Esophagus mucosa (tissue), 1 donor: ENCODE results near the gene PABPN1. TPM values are rescaled to one million over a fixed set of nuclear protein-coding genes. Genes with fewer than 3 reads are reported as not detected.
"Not testable (repeated sequence)": the region's sequence is repeated elsewhere in the genome, so short reads cannot be mapped to it uniquely, and the experiment has no call there.

ENCODE experiments used
- ATAC-seq: fragments of 200-7000 bp; cut with Tn5 transposase; one replicate; pipeline ENCODE4 v1.9.1; 2020
- total RNA-seq: library from RNA; stranded (reverse); gene quantifications from one replicate; pipeline ENCODE4 v1.2.4, GENCODE V29; 2023
- donor health status: DM: yes; HTN: yes; CAD: no.

PABPN1 gene
- total RNA-seq, 1 donor from 2014 or later: 77.7 TPM

DNA sequence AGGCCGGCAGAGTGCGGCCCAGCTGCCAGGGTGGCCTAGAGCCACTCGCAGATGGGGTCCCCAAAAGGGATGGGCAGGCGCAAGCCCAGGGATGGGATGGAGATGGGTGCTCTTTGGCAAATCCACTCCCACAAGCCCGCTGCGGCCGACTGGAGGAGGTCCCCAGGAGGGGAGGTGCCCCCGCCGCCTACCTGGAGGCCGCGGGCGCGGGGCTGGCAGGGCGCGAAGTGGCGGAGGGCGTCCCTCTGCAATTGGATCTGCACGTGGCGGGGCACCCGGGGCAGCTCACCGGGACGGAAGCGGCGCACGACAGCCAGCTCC, 19.3 kb upstream of the PABPN1 start:
- no peak for ATAC-seq

DNA sequence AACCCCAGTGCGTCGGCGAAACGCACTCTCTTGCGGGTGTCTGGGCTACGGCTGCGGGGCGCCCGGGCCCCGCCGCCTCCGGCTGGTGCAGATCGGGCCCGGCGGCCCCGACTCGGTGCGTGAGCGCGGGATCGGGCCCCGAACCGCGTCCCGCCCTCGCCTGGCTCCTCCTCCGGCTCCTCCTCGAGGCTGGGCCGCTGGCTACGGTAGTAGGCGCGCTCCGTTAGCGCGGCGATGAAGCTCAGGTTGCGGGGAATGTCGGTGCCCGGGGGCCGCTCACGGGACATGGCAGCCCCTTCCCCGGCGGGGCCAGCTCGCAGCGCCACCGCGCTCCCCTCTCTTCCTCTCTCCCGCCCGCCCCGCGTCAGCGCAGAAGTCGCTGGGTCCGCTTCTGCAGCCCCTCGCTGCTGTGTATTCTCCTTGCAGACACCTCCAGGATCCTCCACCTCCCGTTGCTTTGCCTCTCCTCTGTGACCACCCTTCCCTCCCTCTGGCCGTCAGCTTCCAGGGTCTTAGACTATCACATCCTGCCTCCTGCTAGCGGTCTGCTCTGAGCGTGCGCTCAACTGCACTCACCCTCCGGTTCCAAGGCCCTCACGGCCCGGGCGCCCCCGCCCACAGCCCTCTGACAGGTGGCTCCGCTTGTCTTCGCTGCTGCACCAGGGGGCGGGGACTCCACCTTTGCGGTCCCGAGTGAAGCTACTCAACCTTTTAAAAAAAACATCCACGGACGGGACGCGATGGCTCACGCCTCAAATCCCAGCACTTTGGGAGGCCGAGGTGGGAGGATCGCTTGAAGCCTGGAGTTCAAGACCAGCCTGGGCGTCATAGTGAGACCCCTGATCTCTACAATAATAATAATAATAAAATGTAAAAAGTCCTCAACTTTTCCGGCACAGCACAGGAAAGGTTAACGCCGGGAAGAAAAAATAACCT, 18.7 kb upstream of the PABPN1 start, which contains the start of gene PPP1R3E:
Gene PPP1R3E, minus strand, starts transcription at position 570 of the 936 bp plus-strand sequence. Its CDS starts 283 bp downstream, at position 287.
- peak; percentile 34 for ATAC-seq

DNA sequence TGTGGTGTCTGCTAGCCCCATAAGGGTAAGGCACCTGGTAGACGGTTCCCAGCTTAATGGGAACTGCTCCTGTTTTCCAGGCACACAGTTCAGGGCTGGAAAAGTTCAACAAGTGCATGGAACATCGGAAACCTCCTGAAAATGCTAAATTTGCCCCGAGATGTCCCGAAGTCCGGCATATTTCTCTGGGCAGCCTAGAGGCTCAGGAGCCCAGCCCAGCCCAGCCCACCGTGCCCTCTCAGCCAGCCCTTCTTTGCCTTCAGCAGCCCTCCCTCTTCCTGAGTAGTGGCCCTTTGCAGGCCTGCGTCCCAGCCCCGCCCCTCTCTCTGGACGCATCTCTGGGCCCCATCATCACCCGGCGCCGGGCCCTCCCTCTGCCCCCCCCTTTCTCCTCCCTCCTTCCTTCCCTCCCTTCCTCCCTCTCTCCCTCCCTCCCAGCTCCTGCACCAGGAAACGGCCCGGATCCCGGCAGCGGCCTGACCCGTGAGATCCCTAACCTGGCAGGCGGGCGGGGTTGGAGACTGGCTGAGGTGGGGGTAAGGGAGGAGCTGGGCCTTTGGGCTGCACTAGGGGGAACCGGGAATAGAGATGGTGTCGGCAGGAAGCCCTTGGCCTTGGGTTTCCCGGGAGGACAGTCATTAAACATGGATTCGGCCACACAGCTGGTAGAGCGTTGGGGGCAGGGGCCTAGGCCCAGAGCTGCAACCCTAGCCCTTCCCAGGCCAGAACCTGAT, 14.7 kb upstream of the PABPN1 start, which contains the start of gene BCL2L2:
Gene BCL2L2, plus strand, starts transcription at position 422 of the 734 bp plus-strand sequence. CDS start 935 bp downstream, outside the sequence.
- ATAC-seq: peak; percentile 72

DNA sequence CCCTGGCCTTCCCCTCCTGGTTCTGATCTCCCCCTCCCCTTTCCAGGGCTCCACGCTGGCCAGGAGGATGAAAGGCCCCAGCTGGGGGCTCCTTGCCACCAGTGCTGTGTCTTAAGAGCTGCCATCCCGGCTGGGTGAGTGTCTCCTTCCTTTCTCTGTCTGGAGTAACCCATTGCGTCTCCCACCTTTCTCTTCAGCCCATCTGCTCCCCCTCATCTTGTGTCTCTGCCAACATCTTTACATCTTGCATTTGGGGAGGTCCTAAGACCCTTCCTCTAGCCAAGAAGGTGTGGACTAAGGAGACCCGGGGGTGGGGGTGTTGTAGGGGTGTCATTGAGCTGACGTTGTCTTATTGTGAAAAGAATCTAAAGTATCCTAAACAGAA, 14.1 kb upstream of the PABPN1 start:
- ATAC-seq: no peak

DNA sequence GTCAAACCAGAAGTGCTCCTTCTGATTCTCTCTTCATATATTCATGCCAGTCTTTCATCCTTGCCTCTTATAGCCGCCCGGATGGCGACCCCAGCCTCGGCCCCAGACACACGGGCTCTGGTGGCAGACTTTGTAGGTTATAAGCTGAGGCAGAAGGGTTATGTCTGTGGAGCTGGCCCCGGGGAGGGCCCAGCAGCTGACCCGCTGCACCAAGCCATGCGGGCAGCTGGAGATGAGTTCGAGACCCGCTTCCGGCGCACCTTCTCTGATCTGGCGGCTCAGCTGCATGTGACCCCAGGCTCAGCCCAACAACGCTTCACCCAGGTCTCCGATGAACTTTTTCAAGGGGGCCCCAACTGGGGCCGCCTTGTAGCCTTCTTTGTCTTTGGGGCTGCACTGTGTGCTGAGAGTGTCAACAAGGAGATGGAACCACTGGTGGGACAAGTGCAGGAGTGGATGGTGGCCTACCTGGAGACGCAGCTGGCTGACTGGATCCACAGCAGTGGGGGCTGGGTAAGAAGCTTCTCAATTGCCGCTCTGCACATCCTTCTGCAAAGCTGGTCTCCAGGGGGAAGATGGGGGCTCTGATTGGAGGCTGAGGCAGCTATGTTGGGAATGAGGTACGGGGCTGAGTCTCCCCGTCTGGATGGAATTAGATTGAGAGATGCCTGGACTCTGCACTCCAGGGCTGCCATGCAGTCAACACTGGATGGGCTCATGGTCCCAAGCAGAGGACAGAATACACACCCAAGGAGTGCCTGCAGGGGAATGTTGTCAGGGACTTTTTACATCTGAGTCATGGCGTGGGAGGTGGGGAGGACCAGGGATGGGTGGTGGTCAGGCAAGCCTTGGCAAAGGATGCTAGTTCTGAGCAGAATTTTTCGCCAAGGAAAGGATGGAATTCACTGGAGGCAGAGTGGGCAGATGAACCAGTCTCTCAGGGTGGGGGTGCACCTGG, 13.3 kb upstream of the PABPN1 start:
- ATAC-seq: peak; percentile 63

DNA sequence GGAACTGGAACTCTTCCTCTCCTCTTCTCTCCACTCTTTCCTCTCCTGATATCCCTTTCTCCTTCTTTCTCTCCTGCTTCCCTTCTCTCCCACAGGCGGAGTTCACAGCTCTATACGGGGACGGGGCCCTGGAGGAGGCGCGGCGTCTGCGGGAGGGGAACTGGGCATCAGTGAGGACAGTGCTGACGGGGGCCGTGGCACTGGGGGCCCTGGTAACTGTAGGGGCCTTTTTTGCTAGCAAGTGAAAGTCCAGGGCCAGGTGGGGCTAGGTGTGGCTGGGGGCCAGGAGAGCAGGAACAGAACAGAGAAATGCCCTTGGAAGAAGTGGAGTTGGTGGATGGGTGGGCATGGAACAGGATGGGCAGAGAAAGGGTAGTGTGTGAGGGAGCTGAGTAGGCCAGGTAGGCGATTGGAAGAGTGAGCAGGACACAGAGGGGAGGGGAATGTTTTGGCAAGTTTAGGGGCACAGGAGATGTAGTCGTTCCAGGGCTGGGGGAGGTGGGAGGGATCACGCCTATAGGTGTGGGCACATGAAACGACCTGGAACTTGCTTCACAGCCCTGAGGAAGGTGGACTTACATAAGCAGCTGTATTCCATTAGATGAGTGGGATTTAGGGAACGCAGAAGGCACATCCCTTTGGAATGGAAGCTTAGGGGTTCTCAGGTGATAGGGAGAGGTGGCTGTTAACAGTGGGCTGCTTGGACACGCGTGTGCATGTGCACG, 12.4 kb upstream of the PABPN1 start:
- ATAC-seq: no peak

DNA sequence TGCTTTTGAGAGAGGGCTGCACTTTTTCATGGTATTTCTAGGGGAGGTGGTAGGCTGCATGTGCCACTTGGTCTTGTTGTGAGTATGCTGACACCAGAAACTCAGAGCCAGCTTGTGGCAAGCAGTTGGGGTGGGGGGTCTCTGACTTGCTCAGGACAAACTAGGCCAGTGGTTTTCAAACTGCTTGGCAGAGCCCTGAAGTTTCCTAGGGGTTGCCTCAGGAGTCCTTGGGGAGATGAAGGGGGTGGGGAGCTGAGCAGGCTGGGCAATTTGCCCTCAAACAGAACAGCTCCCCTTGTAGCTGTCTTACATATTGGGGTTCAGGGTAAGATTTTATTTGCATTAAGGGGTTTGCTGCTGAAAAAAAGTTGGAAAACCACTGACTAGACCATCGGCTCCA, 10.7 kb upstream of the PABPN1 start:
- ATAC-seq: no peak

DNA sequence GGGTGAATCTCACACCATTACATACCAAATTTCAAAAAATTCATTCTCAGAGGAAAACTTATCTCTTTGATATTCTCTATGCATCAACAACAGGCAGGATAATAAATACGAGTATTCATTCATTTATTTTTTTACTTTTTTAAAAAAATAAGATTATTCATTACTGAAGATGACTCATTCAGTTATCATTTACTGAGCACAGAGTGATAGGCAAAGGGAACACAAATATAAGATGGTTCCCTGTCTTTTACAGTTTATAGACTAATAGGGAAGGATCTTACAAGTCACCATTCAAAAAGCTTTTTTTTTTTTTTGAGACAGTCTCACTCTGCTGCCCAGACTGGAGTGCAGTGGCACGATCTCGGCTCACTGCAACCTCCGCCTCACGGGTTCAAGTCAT, 5.0 kb upstream of the PABPN1 start:
- ATAC-seq: no peak

DNA sequence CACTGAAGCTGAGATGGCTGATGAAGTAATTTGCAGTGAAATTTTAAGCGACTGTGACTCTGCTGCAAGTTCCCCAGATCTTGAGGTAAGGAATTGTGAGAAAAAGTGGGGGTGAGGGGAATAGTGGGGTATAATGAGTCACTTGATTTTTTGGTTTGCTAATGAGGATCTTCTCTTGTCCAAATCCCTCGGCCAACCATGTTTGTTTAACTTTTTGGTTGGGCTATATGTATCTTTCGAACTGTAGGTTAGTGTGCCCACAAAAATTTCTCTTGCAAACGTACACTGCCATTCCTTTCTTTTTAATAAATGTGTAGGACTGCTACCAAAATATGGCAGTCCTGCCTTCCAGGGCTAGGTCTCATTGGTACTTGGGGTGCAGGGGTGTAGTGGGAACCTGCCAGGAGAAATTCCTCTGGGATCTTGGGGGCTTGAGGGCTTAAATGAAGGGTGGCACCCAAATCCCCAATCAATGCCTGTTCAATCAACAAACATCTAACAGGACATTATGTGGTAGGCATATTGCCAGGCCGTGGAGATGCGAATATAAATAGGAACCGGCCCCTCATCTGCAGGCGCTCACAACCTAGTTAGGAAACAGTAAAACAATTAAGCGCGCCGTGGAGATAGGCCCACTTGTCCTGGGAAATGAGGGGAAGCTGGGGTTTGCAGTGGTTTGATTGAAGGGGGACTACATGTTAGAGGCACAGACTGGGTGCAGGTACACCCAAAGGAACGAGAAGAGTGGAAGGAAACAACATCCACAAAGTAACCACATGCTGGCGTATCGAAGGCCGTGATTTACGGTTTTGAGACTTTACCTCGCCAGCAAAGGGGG, 1.3 kb upstream of the PABPN1 start:
- ATAC-seq: no peak

DNA sequence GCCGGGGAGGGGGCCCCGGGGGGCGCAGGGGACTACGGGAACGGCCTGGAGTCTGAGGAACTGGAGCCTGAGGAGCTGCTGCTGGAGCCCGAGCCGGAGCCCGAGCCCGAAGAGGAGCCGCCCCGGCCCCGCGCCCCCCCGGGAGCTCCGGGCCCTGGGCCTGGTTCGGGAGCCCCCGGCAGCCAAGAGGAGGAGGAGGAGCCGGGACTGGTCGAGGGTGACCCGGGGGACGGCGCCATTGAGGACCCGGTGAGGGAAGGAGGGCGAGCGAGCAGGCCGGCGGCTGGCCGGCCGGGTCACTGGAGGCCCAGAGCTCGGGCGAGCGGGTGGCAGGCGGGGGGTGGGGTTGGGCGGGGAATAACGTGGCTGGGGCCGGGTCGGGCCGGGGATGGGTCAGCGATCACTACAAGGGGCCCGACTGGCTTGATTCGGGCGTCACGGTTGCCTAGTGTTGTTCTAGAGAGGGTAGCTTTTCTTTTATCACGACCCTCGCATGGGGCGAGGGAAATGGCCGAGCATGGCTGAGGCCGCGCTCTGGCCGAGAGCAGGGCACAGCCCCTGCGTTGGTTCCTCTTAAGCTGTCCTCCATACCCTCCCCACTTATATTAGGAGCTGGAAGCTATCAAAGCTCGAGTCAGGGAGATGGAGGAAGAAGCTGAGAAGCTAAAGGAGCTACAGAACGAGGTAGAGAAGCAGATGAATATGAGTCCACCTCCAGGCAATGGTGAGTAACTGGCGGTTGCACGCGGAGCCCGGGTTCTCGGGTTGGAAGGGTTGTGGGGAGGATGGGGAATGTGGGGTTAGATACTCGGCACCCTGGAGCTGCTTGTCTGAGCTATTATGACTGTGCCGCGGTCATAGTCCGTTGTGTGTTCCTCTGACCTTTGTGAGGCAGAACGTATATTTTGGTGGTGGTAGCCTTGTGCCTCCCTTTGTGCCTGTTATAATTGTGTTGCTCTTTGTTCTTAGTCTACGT, 603 bp downstream of the PABPN1 start:
- peak; percentile 15 for ATAC-seq

DNA sequence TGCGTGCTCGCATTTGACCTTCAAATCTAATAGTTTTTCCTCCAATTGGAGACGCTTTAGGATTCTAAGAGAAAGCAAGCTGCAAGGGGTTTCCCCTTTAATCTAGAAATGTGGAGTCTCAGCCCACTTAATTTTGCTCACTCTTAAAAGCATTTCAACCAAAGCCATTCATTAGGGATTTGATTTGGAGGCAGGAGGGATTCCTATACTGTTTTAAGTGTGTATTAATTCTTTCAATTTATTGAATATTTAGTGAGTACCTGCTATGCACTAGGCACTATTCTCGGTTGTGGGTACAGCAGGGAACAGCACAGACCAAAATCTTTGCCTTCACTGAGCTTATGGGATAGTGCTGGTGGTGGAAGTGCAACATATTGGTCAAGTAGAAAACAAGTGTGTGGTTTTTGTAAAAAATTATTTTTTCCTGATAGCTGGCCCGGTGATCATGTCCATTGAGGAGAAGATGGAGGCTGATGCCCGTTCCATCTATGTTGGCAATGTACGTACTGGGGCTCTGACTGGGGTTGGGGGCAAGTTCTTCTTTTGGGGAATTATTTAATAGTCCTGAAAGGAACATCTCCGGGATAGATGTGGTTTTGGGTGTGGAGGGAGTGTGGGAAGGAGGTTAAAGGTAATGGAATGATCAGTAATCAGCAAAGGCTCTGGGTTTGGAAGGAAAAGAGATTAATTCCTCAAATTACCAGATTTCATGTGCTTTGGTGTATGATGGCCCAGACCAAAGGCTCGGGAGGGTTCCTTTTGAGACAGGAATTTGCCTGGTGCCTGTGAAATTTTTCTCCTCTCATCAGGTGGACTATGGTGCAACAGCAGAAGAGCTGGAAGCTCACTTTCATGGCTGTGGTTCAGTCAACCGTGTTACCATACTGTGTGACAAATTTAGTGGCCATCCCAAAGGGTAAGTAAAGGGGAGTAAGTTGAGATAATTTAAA, 1.6 kb downstream of the PABPN1 start:
- ATAC-seq: no peak

DNA sequence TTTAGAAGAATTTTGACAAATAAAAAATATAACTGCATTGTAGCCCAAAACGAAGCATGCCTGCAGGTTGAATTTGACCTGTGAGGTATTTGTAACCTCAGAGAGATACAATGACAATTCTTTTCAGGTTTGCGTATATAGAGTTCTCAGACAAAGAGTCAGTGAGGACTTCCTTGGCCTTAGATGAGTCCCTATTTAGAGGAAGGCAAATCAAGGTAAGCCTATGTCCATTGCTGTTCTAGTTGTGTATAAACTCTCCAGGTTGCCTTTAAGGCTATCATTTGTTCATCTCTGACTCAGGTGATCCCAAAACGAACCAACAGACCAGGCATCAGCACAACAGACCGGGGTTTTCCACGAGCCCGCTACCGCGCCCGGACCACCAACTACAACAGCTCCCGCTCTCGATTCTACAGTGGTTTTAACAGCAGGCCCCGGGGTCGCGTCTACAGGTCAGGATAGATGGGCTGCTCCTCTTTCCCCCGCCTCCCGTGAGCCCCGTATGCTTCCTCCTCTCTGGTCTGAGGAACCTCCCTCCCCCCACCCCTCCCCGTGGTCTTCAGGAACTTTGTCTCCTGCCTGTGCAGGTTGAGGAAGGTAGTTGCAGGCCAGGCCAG, 2.7 kb downstream of the PABPN1 start:
- ATAC-seq: no peak

DNA sequence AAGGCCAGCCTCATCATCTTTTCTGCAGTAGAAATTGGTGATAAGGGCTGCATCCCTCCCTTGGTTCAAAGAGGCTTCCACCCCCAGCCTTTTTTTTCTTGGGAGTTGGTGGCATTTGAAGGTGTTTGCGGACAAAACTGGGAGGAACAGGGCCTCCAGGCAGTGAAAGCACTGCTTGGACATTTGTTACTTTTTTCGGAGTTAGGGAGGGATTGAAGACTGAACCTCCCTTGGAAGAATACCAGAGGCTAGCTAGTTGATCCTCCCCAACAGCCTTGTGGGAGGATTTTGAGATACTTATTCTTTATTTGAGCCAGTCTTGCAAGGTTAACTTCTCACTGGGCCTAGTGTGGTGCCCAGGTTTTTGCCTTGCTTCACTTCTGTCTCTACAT, 3.2 kb downstream of the PABPN1 start:
- no peak for ATAC-seq

DNA sequence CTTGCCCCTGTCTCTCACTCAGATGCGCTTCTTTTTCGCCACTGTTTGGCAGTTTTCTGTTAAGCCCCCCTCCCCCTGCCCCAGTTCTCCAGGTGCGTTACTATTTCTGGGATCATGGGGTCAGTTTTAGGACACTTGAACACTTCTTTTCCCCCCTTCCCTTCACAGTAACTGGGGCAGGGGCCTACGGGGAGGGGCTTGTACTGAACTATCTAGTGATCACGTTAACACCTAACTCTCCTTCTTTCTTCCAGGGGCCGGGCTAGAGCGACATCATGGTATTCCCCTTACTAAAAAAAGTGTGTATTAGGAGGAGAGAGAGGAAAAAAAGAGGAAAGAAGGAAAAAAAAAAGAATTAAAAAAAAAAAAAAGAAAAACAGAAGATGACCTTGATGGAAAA, 3.7 kb downstream of the PABPN1 start:
- no peak for ATAC-seq

DNA sequence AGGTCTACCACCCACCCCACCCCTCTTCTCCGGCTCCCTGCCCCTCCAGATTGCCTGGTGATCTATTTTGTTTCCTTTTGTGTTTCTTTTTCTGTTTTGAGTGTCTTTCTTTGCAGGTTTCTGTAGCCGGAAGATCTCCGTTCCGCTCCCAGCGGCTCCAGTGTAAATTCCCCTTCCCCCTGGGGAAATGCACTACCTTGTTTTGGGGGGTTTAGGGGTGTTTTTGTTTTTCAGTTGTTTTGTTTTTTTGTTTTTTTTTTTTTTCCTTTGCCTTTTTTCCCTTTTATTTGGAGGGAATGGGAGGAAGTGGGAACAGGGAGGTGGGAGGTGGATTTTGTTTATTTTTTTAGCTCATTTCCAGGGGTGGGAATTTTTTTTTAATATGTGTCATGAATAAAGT, 4.5 kb downstream of the PABPN1 start:
- ATAC-seq: not testable (repeated sequence)

DNA sequence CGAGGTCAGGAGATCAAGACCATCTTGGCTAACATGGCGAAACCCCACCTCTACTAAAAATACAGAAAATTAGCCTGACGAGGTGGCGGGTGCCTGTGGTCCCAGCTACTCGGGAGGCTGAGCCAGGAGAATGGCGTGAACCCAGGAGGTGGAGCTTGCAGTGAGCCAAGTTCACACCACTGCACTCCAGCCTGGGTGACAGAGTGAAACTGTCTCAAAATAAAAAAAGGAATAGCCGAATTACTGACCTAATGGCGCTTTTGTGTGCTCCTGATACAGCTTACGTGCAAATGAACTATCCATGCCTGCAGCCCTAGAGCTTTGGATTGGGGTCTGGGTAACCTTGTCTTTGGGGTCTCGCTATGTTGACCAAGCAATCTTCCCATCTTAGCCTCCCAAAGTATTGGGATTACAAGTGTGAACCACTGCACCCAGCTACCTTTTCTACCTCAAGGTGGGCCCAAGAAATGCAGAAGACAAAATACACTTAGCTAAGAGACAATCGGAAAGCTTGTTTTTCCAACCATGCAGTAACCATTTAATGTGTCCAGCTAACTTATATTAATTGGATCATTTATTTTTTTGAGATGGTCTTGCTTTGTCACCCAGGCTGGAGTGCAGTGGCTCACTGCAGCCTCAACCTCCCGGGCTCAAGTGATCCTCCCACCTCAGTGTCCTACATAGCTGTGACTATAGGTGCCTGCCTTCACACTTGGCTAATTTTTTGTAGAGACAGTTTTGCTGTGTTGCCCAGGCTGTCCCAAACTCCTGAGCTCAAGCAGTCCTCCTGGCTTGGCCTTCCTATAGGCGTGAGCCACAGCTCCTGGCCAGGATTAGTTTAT, 5.5 kb downstream of the PABPN1 start:
- peak; percentile 19 for ATAC-seq
